Loucy (cell line): ENCODE data around the gene VPREB3.
A peak's percentile ranks its signal among the peaks of the same experiment; 100 is the strongest.

Source experiments
- H2AFZ ChIP-seq: fragments of 200-600 bp; sonication (generic); 2 replicates; pipeline ENCODE4 v1.6.0; 2016; ENCODE audit warnings: antibody characterized with exemption, mild to moderate bottlenecking, low read length, moderate library complexity
- H3F3A ChIP-seq: fragments of 200-600 bp; 2 replicates; pipeline ENCODE4 v1.6.0; 2016; ENCODE audit warnings: antibody characterized with exemption, low read depth, mild to moderate bottlenecking
- H3K27me3 ChIP-seq: fragments of 200-600 bp; sonication (generic); 2 replicates; pipeline ENCODE4 v1.6.1; 2014; ENCODE audit warnings: low read length, mild to moderate bottlenecking; ENCODE audit not compliant: insufficient read depth, poor library complexity, severe bottlenecking
- H3K36me3 ChIP-seq: fragments of 200-600 bp; sonication (generic); 2 replicates; pipeline ENCODE4 v1.6.1; 2016; ENCODE audit warnings: low read length; ENCODE audit not compliant: insufficient read depth
- H3K4me1 ChIP-seq: fragments of 200-600 bp; sonication (generic); 2 replicates; pipeline ENCODE4 v1.5.1; 2014; ENCODE audit warnings: low read length, mild to moderate bottlenecking; ENCODE audit not compliant: insufficient read depth, poor library complexity, severe bottlenecking
- H3K4me2 ChIP-seq: fragments of 200-600 bp; sonication (generic); 2 replicates; pipeline ENCODE4 v1.6.0; 2014; ENCODE audit warnings: antibody characterized with exemption, low read length, low read depth, mild to moderate bottlenecking; ENCODE audit not compliant: poor library complexity, severe bottlenecking
- H3K4me3 ChIP-seq: fragments of 200-600 bp; sonication (generic); 2 replicates; pipeline ENCODE4 v1.5.1; 2014; ENCODE audit warnings: low read length, mild to moderate bottlenecking, mixed read lengths; ENCODE audit not compliant: poor library complexity, severe bottlenecking
- H3K79me2 ChIP-seq: fragments of 200-600 bp; sonication (generic); 2 replicates; pipeline ENCODE4 v1.6.1; 2014; ENCODE audit warnings: low read length; ENCODE audit not compliant: insufficient read depth
- H3K9ac ChIP-seq: fragments of 200-600 bp; sonication (generic); 2 replicates; pipeline ENCODE4 v1.6.0; 2014; ENCODE audit warnings: mild to moderate bottlenecking, low read depth, low read length, moderate library complexity; ENCODE audit not compliant: poor library complexity, severe bottlenecking
- H3K9me2 ChIP-seq: fragments of 200-600 bp; sonication (generic); replicated peaks from 2 replicates; pipeline ENCODE4 v1.6.1; 2016; ENCODE audit warnings: low read depth, low read length, mixed read lengths
- H3K9me3 ChIP-seq: fragments of 200-600 bp; sonication (generic); 2 replicates; pipeline ENCODE4 v1.6.1; 2014; ENCODE audit warnings: mild to moderate bottlenecking, antibody characterized with exemption, low read length, low read depth; ENCODE audit not compliant: insufficient read depth
- H4K20me1 ChIP-seq: fragments of 200-600 bp; sonication (generic); 2 replicates; pipeline ENCODE4 v1.6.0; 2014; ENCODE audit warnings: antibody characterized with exemption, low read length, mild to moderate bottlenecking; ENCODE audit not compliant: insufficient read depth, poor library complexity, severe bottlenecking
- CTCF ChIP-seq: fragments of 200-600 bp; sonication (generic); conservative IDR thresholded peaks from 2 replicates; pipeline ENCODE4 v1.5.1; 2014; ENCODE audit warnings: mild to moderate bottlenecking, antibody characterized with exemption, low read length
- EZH2phosphoT487 ChIP-seq: fragments of 200-600 bp; IDR thresholded peaks from 2 replicates; pipeline ENCODE4 v1.6.1; 2018; ENCODE audit warnings: antibody characterized with exemption, mild to moderate bottlenecking, moderate library complexity, borderline replicate concordance

The VPREB3 gene

GRCh38 chr22:23718371-23719165 is 35.7 kb downstream of the VPREB3 start:
- Histone ChIP-seq H2AFZ (peak overlapping the region; percentile 25; the same call in 1 of the 2 replicates), H3F3A (no peaks in the 10 kb centered on the region), H4K20me1 (peaks cover 8% of the 10 kb centered on the region), H3K4me2 (no peak overlapping the region), H3K9me3 (no peaks in the 10 kb centered on the region), H3K36me3 (no peaks in the 10 kb centered on the region; the same call in 1 of the 2 replicates), H3K9ac (no peak overlapping the region), H3K4me1 (peaks cover 17% of the 10 kb centered on the region), H3K79me2 (peaks cover 30% of the 10 kb centered on the region), H3K4me3 (no peak overlapping the region), H3K9me2 (no peaks in the 10 kb centered on the region), H3K27me3 (no peaks in the 10 kb centered on the region)
- no peak for TF ChIP-seq EZH2phosphoT487
- TF ChIP-seq CTCF = no peak

DNA sequence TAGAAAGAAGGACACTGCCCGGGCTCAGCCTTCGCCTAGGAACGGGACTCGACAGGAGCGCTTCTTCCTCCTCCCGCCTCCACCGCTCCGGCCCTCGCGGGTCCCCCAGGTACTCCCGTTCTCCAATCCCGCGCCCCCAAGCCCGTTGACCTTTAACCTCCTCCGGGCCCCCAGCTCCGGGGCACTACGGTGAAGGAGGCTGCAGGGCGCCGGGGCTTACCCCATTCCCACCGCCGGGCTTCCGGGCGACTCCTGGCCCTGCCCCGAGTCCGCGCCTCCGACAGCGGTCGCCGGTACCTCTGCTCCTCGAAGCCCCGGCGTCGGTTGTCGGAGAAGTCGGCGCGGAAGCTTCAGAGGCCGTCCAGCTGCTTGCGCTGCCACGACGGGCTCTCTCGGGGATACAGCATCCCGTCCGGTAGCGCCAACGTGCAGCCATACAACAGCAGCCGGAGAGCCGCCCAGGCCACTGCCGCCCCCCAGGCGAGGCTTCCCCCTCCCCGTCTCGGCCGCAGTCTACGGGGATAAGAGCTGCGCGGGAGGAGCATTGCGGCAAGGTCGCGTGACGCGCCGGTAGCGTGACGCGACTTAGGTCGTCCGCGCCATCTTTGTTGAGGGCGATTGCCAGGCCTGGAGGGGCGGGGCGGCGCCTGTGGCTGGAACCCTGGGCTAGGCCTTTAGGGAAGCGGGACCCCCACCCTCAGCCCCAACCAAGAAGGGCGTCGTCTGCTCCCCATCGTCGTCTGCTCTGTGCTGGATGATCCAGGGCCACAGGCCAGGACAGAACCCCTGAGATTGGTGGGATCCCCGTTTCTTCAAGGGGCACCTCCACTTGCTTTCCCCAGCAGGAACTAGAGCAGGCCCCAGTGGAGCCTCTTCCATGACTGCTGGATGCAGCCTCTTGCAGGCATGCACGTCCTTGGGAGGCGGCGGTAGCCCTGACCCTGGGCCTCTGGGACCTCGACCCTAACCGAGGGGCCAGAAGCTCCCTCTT is 37.1 kb downstream of the VPREB3 start:
- peak overlapping the region; percentile 99 for H2AFZ ChIP-seq
- peaks cover 17% of the 10 kb centered on the region for H3K4me1 ChIP-seq
- H4K20me1 ChIP-seq = peaks cover 8% of the 10 kb centered on the region
- H3K9ac ChIP-seq = peak overlapping the region; percentile 93
- H3K79me2 ChIP-seq = peaks cover 33% of the 10 kb centered on the region
- H3F3A ChIP-seq = no peaks in the 10 kb centered on the region
- peak overlapping the region; percentile 90 for H3K4me3 ChIP-seq
- no peaks in the 10 kb centered on the region for H3K9me3 ChIP-seq
- H3K4me2 ChIP-seq = peak overlapping the region; percentile 94
- TF ChIP-seq CTCF (no peak), EZH2phosphoT487 (no peak)
- no peaks in the 10 kb centered on the region for H3K9me2 ChIP-seq
- H3K36me3 ChIP-seq = peaks cover 3% of the 10 kb centered on the region; the same call in 1 of the 2 replicates
- H3K27me3 ChIP-seq = no peaks in the 10 kb centered on the region

DNA sequence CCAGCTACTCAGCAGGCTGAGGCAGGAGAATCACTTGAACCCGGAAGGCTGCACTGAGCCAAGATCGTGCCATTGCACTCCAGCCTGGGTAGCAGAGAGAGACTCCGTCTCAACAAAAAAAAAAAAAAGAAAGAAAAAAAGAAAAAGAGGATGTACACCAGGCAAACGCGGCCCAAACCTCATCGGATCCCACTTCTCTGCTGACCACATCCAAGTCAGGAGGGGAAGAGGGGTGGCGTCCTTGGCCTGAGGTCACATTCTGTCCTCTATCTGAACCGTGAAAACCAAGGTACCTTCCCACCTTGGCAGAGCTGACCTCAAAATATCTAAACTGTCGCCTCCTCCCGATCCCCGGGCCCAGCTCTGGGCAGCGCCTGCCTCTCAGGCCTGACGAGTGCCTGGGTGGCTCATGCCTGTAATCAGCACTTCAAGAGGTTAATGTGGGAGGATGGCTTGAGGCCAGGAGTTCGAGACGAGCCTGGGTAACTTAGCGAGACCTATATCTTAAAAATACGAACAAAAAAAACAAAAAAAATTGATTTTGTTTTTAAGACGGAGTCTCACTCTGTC is 38.3 kb downstream of the VPREB3 start:
- peaks cover 38% of the 10 kb centered on the region for H3K79me2 ChIP-seq
- H3K4me2 ChIP-seq = peak overlapping the region; percentile 94
- H3K4me1 ChIP-seq = peaks cover 17% of the 10 kb centered on the region
- peaks cover 3% of the 10 kb centered on the region; the same call in 1 of the 2 replicates for H3K36me3 ChIP-seq
- peak overlapping the region; percentile 93 for H3K9ac ChIP-seq
- no peaks in the 10 kb centered on the region for H3K9me3 ChIP-seq
- peaks cover 8% of the 10 kb centered on the region for H4K20me1 ChIP-seq
- no peaks in the 10 kb centered on the region for H3F3A ChIP-seq
- peak overlapping the region; percentile 90 for H3K4me3 ChIP-seq
- no peak overlapping the region for H2AFZ ChIP-seq
- no peaks in the 10 kb centered on the region for H3K9me2 ChIP-seq
- H3K27me3 ChIP-seq = no peaks in the 10 kb centered on the region
- TF ChIP-seq CTCF (no peak), EZH2phosphoT487 (no peak)
